Gastrocnemius medialis (tissue), 4 donors: ENCODE data around the gene LGALS16.

Experiments
- POLR2A ChIP-seq, 2 donors: fragments of 450-650 bp; IDR thresholded peaks; one replicate each; pipeline ENCODE4 v1.6.1; 2017; ENCODE audit warnings: antibody characterized with exemption in 2 of 2, mild to moderate bottlenecking in 2 of 2, moderate library complexity in 2 of 2
- TF ChIP-seq, protein P1 (sequence below), 5 experiments: fragments of 450-650 bp in 3 of 5; fragments of 200-600 bp in 2 of 5; sonication (generic) in 2 of 5; IDR thresholded peaks in 4 of 5; conservative IDR thresholded peaks in 1 of 5; 1 replicate in 4 of 5; 2 replicates in 1 of 5; pipeline ENCODE4 v1.5.1; 2016 to 2019; ENCODE audit warnings: antibody characterized with exemption in 5 of 5, mild to moderate bottlenecking in 3 of 5, moderate library complexity in 3 of 5

DNA sequence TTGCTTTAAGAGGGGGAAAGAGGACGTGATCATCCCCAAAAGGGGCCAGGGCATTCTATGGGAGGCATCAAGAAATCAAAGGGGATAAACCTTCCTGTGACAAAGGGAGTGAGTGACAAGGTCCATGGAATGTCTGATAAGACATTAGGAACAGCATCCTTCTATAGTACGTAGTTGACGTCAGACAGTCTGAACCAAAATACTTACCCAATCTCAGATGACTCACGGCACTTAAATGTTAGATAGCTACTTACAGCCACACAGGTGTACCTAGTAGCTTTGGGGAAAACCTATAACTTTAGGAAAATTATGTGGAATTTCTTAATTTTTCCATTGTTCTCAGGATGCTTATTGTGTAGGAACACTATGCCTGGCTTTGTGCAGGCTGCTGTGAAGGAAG is 4.9 kb downstream of the LGALS16 start:
- TF ChIP-seq, protein P1, sequence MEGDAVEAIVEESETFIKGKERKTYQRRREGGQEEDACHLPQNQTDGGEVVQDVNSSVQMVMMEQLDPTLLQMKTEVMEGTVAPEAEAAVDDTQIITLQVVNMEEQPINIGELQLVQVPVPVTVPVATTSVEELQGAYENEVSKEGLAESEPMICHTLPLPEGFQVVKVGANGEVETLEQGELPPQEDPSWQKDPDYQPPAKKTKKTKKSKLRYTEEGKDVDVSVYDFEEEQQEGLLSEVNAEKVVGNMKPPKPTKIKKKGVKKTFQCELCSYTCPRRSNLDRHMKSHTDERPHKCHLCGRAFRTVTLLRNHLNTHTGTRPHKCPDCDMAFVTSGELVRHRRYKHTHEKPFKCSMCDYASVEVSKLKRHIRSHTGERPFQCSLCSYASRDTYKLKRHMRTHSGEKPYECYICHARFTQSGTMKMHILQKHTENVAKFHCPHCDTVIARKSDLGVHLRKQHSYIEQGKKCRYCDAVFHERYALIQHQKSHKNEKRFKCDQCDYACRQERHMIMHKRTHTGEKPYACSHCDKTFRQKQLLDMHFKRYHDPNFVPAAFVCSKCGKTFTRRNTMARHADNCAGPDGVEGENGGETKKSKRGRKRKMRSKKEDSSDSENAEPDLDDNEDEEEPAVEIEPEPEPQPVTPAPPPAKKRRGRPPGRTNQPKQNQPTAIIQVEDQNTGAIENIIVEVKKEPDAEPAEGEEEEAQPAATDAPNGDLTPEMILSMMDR (IDR thresholded peaks at IDR 0.05 in 4 of 5, conservative IDR thresholded peaks at IDR 0.05 in 1 of 5), result no peak
- no peak for TF ChIP-seq POLR2A (IDR thresholded peaks at IDR 0.05)
